Stimulated activated CD8-positive, alpha-beta memory T cell treated with anti-CD3 and anti-CD28 coated beads, Interleukin-7, amount 100 ng/mL, for 24 hours (primary cell): Measurements from ENCODE around the gene MPLKIP.
"Not testable (repeated sequence)": the region's sequence is repeated elsewhere in the genome, so short reads cannot be mapped to it uniquely, and the experiment has no call there.

Experiments
- DNase-seq: peaks from one replicate; pipeline ENCODE4 v3.0.0-alpha.2; 2020; ENCODE audit warnings: low read depth

MPLKIP gene

DNA sequence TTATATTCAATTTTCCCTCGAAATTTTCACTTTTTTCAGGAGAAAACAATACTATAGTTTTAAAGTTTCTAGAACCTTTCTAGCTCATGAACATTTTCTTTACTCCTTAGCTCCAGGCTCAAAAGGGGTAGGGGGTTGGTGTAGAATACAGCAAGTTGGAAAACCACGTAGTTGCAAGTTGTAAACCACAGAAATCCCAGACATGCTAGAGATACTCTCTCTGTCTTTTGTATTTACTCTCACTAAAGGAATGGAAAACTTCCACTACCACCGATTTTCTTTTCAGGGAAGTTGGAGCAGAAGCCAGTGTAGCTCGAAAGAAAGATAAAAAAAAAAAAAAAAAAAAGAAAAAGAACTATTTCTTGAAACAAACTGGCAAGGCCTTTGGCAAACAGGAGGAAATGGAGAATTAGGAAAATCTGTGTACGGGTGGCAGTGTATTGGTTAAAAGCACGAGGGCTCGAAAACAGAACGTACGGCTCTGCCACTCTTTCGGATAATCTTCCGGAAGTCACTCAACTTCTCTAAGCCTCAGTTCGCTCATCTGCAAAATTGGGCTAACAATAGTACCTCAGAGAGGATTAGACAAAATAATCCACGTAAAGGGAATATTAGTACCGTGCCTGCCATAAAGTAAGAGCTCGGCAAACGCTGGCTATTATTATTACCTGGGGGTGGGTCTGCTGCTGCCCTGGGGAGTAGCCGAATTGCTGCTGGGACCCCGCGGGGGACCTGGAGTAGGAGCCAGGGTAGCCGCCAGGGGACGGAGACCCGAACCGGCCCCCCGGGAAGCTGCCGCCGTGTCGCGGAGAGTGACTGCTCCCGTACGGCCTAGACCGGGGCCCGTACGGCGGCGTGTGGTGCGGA, 628 bp downstream of the MPLKIP start:
- no peak for DNase-seq

DNA sequence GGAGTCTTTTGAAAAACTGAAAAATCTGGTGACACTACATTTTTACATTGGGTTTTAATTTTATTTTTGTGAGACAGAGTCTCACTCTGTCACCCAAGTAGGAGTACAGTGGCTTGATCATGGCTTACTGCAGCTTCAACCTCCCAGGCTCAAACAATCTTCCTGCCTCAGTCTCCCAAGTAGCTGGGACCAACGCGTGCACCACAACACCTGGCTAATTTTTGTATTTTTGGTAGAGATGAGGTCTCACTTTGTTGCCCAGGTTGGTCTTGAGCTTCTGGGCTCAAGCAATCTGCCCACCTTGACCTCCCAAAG, 11.5 kb downstream of the MPLKIP start:
- DNase-seq: no peak

DNA sequence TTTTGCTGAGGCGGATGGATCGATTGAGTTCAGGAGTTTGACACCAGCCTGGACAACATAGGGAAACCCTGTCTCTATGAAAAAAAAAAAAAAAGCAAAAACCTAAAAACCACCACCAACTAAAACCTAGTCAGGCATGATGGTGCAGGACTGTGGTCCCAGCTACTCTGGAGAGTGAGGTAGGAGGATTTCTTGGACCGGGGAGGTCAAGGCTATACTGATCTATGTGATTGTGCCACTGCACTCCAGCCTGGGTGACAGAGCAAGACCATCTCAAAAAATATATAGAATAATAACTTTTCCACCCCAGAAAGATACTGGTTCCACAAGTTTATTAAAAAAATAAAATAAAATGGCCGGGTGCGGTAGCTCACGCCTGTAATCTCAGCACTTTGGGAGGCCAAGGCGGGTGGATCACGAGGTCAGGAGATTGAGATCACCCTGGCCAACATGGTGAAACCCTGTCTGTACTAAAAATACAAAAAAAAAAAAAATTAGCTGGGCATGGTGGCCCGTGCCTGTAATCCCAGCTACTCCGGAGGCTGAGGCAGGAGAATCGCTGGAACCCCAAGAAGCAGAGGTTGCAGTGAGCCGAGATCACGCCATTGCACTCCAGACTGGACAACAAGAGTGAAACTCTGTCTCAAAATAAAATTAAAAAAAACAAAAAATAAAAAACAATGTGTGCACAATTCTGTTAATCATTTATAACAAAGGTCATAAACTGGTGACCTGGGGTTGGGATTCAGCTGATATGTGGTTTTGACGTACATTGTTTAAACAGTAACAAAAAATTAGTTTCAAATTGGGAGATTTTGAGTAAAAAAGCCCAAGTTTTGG, 12.1 kb downstream of the MPLKIP start:
- DNase-seq: not testable (repeated sequence)

DNA sequence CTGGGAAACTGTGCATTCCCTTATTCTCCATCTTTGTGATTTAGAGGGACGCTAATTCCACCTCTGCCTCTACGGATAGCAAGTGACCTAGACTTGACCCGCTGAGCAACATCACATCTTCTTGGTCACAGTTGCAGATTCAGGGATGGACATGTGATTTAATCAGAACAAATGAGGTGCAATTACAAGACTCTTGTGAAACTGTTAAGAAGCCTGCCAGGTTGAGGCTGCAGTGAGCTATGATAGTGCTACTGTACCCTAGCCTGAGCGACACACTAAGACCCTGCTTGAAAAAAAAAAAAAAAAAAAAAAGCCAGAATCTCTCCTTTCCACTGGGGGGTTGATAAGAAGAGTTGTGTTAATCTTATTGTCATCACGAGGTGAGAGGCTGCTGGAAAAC, 14.4 kb downstream of the MPLKIP start:
- no peak for DNase-seq

DNA sequence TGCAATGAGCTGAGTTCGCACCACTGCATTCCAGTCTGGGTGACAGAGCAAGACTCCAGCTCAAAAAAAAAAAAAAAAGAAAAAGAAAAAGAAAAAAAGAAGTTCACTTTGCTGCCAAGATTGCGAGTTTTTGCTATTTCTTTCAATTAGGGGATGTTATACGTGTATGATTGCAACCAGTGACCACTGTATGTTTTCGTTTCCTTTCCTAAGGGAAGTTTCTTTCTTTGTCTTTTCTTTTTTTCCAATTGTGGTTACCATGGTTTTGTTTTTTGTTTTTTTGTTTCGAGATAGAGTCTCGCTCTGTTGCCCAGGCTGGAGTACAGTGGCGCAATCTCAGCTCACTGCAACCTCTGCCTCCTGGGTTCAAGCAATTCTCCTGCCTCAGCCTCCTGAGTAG, 16.2 kb downstream of the MPLKIP start:
- DNase-seq: not testable (repeated sequence)

DNA sequence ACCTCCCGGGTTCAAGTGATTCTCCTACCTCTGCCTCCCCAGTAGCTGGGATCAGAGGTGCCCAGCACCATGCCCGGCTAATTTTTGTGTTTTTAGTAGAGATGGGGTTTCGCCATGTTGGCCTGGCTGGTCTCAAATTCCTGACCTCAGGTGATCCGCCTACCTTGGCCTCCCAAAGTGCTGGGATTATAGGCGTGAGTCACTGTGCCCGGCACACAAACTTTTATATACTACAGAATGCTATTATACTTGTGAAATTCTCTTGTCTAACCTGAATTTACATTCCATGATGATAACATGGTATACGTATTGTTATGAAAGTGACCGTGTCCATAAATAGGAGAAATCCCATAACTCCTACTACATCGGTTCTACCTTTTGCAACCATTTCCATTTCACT, 17.2 kb downstream of the MPLKIP start:
- DNase-seq: not testable (repeated sequence)

DNA sequence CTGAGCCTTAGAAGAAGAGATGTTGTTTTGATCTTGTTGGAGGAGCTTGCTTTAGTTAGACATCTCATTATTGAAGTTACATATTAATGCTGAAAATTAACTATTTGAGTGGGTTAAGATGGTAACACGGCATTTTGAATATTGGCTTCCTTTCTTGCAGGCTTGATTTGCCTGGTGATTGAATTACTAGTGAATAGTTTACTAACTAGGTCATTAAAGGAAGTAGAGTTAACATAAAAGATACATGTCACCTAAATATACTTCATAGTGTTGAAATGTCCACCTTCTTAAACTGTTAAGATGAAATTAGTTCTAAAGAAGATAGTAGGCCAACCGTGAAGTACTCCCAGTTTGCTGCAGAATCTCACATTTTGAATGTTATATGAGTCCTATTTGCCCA, 18.5 kb downstream of the MPLKIP start:
- DNase-seq: no peak

DNA sequence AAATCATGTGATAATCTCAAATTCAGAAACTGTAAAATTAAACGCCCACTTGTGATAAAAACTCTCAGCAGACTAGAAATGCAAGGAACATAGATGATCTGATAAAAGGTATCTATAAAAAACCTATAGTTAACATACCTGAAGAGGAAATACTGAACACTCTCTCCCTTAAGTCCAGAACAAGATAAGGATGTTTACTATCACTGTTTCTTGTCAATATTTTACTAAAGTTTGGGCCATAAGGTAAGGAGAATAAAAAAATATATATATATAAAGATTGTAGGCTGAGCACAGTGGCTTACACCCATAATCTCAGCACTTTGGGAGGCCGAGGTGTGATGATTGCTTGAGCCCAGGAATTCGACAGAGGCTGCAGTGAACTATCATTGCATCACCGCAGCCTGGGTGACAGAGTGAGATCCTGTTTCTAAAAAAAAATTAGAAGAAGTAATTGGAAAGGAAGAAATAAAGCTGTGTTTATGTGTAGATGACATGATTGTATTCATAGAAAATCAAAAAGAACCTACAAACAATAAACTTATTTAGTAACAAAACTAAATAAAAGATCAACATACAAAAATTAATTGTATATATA, 28.4 kb downstream of the MPLKIP start:
- DNase-seq: no peak

DNA sequence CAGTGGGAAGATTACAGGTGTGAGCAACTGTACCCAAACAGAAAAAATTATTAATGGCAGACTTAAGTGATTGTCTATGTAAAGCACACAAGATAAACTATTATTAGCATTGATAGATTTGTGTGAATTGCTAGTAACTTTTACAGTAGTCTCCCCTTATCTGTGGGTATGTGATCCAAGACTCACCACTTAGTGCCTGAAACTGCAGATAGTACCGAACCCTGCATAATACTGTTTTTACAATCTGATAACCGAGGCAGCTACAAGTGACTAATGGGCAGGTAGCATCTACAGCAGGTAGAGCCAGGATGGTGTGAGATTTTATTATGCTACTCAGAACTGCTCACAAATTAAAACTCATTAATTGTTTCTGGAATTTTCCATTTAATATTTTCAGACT, 31.5 kb downstream of the MPLKIP start:
- DNase-seq: no peak

DNA sequence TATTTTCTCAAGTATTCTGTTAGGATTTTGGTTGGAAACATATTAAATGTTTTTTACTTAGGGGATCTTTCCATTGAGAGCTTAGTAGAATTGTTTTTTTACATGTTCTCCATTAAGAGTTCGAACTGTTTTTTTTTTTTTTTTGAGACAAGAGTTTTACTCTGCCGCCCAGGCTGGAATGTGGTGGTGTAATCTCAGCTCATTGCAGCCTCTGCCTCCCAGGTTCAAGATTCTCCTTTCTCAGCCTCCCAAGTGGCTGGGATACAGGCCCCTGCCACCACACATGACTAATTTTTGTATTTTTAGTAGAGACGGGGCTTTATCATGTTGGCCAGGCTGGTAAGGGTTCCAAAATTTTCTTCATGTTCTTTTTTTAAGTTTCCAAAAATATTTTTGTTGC, 33.2 kb downstream of the MPLKIP start:
- DNase-seq: no peak

DNA sequence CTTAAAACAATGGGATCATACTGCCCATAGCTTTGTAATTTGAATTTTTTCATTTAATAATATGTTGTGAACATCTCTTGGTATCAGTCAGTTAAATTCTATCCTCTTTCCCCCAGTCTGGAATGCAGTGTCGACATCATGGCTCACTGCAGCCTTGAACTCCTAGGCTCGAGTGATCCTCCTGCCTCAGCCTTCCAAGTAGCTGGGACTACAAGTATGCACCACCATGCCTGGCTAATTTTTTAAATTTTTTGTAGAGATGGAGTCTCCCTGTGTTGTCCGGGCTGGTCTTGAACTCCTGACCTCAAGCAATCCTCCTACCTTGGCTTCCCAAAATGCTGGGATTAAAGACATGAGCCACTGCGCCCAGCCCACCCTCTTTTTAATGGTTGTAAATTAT, 34.6 kb downstream of the MPLKIP start:
- DNase-seq: no peak

DNA sequence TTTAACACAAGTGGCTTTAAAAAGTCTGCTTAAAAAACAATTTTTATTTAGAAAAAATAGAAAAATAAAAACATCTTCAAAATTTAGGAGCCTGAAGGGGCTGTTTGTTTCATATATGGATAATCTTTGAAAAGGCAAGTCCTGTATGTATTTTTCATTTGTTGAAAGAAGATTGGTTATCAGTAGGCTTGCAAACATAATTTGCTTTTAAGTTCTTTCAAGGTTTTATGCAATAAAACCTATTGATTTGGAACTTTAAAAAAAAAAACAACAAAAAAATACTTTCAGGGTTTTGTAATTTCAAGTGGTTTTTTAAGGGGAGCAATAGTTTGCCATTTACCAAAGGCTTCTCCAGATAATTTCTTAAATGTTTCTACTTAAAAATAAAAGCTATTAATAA, 35.6 kb downstream of the MPLKIP start:
- DNase-seq: no peak

DNA sequence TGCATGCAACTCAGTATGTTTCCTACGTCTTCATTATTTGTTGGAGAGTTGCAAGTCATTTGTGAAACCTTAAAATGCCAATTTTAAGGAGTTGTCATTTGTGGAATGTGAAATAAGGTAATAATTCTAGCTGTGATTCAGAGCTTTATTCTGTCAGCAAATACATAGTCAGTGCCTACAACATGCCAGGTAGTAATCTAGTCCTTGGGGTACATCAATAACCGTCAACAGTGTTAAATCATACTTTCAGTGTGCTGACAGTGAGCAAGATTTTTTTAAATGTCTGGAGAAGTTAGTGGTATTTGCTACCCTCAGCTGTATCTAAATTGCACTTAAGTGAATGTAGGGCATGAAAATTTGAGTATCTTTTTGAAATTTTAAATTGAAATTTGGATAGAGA, 36.7 kb downstream of the MPLKIP start:
- no peak for DNase-seq

DNA sequence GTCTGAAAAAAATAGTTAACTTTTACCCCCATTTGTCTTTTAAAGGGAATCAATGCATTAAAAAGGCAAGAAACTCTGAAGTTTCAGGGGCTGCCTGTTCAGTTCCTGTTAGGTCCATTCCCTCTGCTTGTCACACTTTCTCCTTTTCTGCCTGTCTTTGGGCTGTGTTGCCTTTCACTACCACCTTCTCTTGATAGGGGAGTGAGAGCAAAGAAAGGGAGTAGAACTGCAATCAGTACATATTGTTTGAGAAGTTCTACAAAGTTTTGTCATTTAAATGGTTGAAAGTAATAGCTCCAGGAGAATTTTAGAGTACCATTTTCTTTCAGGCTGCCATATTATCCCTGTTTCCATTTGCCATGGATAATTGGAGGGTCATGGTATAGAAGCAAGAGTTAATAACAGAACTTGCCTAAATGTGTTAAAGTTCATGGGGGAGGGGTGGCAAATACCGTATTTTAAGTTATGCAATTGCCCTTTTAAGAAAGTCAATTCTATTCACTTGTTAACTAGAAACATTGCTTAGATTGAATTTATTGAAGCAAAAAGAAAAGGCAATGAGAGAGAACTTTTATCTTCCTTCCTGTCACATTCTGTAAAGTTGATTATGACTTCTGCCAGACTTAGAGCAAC, 38.6 kb downstream of the MPLKIP start:
- no peak for DNase-seq

DNA sequence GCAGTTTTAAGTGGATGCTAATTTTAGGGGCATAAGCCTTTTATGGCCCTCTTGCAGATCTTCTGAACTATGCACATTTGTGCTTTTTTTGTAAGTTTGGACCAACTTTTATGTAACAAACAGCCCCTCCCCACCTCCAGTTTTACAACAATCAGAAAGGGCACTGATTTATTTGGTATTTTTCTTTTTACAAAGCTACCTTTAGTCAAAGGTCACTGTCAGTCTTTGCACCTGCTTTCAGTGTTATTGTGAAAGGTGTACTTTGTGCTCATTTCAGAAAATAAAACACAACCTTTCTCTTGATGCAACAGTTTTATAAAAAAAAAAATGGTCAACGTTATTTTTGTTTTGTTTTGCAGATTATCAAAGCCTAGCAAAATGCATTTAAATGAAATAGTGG, 39.2 kb downstream of the MPLKIP start:
- no peak for DNase-seq

DNA sequence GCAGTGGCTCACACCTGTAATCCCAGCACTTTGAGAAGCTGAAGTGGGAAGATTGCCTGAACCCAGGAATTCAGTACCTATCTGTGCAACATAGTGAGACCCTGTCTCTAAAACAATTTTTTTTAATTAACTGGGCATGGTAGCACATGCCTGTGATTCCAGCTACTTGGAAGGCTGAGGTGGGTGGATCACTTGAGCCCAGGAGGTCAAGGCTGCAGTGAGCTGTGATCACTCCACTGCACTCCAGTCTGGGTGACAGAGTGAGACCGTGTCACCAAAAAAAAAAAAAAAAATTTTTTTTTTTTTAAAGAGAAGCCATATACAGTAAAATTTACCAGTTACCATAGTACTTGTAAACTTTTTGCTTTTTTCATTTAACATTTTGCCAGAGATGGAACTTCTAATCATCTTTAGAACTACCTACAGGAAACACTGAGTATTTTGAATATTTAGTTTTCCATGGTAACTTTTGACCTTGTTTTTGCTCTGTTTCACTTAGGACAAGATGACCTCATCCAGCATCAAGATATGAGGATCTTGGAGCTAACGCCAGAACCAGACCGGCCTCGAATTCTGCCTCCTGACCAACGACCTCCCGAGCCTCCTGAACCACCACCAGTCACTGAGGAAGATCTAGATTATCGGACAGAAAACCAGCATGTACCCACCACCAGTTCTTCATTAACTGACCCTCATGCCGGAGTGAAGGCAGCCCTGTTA, 40.6 kb downstream of the MPLKIP start:
- no peak for DNase-seq

DNA sequence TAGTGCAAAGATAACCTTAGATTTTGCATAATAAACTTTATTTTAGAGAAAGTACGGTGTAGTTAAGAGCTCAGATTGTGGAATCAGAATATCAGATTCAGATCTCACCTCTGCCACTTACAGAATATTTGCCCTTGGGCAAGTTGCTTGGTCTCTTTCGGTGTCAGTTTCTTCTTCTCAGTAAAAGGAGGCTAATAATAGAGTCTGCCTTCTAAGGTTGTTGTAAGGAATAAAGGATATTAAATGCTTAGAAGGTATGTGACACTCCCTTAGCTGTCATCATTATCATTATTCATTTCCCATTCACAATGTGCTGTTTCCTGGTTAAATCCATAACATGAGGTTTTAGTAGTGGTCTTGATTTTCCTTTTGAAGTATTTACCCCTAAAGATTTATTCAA, 42.2 kb downstream of the MPLKIP start:
- DNase-seq: no peak

DNA sequence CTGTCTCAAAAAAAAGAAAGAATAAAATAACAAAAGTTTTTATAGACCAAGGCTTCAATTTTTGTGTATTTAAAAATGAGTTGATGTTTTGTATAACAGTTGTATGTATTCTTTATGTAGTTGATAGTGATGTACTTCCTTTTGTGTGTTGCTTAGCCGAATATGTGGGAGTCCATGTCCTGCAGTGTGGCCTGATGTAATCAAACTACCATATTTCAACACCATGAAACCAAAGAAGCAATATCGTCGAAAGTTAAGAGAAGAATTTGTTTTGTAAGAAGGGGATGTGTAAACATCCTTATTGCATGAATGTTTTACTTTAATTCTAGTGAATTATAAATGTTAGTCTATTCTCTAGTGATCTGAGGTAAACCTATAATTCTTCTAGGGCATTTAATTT, 56.6 kb downstream of the MPLKIP start:
- DNase-seq: no peak
